Measurements from ENCODE around the gene WWP2.
A peak's percentile ranks its signal among the peaks of the same experiment; 100 is the strongest.
"Not testable (repeated sequence)": the region's sequence is repeated elsewhere in the genome, so short reads cannot be mapped to it uniquely, and the experiment has no call there.

Gene WWP2

DNA sequence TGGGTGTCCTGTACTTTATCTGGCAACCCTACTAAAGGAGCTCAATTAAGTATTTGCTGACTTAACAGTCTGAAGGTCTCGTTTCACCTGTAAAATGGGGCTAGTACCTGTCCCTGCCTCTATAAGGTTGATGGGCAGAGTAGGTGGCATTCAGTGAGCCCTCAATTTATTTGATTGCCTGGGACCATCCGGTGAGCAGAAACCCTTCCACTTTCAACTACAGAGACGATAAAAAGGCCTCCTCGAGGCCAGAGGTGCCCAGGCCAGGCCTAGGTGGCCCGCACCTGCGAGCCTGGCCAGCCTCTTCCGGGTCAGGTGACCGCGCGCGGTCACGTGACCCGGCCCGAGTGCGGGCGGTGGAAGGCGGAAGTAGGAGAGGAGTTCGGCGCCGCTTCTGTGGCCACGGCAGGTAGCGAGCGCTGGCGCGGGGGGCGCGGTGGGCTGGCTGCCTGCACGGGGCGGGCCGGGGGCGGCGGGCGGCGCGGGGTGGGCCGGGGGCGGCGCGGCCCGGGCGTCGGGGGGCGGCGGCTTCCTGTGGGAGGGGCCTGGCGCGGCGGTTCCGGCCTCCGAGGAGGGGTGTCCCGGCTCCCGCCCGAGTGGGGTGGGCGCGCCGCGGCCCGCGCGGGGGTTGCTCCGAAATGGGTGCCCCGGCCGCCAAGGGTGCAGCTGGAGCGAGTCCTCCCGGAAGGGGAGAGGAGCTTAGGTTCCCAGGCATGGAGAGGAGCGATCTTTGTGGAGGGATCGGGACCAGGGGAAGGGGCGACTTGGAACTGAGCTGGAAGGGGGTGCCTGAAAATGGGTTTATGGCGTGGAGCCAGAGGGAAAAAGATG is at the start of gene WWP2:
WWP2 (plus strand) TSS at position 350 of the 831 bp plus-strand sequence. CDS start 24,679 bp downstream, outside the sequence.
- peak; percentile 55 to 61 for DNase-seq (ENCODE audit: low read depth in 2 of 2)

DNA sequence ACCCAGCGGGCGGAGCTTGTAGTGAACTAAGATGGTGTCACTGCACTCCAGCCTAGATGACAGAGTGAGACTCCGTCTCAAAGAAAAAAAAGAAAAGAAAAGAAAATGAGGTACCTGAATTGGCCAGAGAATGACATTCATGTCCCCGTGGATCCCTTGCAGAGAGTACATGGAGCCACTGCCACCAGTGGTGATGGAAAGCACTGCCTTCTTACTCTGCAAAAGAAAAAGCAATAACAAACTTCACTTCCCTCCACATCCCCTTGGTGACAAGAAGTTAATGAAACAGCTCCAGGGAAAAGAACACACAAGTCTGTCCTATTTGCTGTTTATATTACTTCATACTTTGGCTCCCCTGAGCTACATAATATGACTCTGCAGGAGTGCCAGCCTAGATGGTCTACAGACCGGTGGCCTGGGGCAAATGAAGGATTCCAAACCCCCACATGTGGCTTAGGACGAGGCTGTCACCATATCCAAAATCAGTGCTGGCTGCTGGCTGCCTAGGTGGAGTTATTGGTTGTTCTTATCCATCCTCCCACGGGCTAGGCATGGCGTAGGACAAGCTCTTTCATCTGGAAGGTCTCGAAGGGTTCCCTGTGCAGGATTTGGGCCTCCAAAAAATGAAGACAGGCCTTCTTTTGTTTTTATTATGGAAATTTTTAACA is 49.1 kb upstream of the WWP2 start:
- DNase-seq (ENCODE audit: low read depth in 2 of 2): no peak

DNA sequence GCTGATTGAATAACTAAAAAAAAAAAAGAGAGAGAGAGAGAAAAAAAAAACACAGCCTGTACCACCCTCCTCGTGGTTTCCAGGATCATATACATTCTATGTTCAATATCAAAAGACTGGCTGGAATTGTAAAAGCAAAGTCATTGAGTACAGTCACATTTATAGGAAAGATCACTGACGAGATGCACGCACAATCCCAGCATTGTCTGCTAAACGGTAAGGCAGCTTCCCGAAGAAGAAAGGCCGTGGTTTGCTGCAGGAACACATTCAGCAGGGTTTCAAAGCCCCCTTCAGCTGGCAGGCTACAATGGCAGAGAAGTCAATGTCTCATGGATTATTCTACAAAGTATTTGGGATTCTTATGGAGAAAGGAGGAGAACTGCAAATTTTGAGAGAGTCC is 45.1 kb upstream of the WWP2 start:
- DNase-seq (ENCODE audit: low read depth in 2 of 2): no peak

DNA sequence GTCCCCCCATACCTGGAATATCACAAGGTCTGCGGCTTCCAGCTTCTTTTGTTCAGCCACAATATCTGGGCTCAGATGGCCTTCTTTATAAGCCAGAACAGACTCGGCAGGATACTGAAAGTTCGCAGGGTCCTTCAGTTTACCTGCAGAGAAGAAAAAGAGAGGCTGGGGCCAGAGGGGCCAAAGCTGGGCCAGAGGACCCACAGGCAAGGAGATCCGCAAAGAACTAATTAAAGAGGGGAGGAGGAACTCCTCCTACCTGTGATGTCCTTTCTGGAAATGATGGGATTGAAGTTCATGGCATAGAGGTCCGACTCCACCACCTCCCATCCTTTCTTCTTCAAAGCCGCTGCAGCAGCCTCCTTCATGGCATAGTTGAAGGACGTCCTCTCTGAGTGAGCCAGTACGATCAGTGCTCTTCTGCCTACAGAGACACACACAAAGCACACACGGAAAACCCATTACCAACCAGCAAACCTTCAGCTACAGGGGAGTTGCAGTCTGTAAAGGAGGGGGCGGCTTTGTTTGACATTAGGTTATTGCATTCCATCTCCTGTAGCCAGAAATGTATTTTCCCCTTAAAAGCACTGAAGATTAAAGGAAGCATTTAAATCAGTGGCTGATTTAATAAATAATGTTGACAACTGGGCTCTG is 43.9 kb upstream of the WWP2 start:
- DNase-seq (ENCODE audit: low read depth in 2 of 2): no peak

DNA sequence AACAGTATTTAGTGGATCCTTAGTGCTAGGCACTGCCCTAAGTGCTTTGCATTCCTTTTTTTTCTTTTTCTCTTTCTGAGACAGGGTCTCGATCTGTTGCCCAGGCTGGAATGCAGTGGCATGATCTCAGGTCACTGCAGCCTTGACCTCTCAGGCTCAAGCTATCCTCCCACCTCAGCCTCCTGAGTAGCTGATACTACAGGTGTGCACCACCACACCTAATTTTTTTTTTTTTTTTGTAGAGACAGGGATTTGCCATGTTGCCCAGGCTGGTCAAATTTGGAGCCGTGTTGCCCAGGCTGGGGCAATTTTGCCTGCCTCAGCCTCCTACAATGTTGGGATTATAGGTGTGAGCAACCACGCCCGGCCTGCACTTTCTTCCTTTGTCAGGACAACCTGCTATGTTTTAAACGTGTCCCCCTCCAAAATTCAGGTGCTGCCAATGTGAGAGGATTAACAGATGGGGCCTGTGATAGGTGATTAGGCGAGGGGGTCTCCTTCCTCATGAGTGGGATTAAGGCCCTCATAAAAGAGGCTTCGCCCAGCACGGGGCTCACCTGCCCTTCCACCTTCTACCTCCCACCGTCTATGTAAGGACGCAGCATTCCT is 41.2 kb upstream of the WWP2 start:
- DNase-seq (ENCODE audit: low read depth in 2 of 2): no peak

DNA sequence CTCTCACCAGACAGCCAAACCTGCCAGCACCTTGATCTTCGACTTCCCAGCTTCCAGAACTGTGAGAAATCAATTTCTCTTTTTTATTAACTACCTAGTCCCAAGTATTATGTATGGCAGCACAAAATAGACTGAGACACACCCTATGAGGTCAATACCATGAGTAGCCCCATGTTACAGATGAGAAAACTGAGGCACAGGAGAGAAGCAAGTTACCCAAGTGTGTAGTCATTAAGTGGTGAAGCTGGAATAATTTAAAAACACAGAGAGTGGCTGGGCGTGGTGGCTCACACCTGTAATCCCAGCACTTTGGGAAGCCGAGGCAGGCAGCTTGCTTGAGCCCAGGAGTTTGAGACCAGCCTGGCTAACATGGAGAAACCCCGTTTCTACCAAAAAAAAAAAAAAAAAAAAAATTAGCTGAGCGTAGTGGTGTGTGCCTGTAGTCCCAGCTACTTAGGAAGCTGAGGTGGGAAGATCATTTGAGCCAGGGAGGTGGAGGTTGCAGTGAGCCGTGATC is 40.6 kb upstream of the WWP2 start:
- no peak for DNase-seq (ENCODE audit: low read depth in 2 of 2)

DNA sequence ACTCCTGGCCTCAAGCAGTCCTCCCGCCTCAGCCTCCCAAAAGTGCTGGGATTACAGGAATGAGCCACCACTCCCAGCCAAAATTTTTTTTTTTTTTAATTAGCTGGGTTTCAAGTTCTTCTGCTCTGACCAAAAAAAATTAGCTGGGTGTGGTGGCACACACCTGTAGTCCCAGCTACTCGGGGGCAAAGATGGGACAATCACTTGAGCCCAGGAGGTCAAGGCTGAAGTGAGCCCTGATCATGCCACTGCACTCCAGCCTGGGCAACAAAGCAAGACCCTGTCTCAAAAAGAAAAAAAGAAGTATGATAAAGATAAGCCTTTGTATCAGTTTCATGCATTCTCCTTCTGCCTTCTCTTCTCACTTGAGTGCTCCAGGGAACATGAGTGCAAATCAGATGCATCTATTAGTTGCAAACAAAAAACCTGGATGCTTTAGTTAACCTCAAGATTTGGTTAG is 37.7 kb upstream of the WWP2 start:
- DNase-seq (ENCODE audit: low read depth in 2 of 2): no peak

DNA sequence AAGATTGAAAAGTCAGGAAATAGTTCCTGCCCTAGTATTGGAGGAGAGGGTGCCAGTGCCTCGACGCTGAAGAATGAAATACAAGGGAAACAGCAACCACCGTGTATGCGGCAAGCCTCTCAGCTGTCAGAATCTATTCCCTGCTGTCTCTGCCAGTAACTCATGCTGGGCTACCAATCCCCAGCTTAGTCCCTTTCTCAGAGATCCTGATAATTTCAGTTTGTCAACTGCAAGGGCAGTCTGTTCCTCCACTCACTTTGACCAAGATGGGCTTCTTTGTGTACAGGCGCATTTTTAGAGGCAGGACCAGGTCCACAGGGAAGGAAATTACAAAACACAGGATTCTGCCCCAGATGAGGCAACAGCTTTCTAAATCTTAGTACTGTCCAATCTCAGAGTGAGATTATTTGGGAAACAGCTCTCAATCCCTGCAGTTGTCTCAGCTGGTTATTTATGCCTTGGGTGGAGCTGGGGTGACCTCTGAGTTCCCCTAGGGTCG is 37.1 kb upstream of the WWP2 start:
- no peak for DNase-seq (ENCODE audit: low read depth in 2 of 2)

DNA sequence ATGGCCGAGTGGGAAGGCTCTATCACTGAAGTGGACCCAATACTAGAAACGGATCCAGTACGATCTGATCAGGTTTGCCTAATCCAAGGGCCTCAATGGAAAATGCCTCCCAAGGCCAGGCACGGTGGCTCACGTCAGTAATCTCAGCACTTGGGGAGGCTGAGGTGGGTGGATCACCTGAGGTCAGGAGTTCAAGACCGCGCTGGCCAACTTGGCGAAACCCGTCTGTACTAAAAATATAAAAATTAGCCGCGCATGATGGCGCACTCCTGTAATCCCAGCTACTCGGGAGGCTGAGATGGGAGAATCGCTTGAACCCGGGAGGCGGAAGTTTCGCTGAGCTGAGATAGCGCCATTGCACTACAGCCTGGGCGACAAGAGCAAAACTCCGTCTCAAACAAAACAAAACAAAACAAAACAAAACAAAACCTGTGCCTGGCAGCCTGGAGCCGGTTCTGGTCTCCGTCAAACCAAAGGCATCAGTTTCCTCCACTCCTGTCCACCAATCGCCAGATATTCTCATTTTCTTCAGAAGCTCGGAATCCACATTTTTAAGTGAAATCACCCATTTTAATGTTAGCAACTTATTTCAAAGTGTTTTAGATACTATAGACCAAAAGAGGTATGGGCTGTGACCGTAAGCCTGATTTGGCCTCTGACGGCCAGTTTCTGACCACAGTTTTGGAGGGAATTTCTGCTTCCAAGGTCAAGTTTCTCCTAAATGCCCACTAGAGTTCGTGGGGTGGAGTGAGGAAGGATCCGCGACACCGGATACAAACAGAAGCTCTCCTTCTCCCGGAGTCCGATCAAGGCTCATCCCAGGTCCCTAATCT is 36.4 kb upstream of the WWP2 start:
- no peak for DNase-seq (ENCODE audit: low read depth in 2 of 2)

DNA sequence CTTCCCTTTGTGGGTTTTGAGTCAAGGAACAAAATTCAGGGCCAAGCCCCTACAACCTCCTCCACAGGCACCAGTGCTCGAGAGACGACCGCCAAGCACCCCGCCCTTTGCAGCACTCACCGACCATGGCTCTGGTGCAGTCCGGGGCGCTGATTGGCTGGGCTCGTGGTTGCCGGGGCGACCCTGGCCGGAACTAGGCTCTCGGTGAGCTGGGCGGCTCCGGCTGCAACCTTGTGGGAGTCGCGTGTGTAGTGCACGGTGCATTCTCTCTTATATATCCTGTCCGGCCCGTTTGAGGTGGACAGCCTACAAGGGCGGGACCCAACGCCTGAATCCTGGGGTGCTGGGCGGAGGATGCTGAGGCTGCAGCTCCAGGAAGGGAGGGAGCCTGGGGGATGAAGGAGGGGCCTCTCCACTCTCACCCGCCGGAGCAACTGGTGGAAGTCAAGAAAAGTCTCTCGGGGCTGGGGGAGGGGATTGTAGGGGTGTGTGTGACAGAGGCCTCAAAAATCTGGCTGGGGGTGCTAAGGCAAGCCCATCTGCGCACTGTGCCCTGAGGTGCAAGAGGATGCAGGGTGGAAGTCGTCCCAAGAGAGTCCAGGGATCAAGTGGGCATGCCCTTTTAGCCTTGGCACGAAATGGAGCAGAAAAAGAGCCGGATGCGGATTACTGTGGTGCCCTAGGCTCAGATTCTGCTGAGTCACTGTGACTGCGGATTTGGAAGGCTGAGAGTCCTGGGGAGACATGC is 35.6 kb upstream of the WWP2 start, which contains the start of gene NQO1:
NQO1 (minus strand) TSS at position 248 of the 748 bp plus-strand sequence; CDS start at position 127, 121 bp downstream.
- peak; percentile 79 to 87 for DNase-seq (ENCODE audit: low read depth in 2 of 2)

DNA sequence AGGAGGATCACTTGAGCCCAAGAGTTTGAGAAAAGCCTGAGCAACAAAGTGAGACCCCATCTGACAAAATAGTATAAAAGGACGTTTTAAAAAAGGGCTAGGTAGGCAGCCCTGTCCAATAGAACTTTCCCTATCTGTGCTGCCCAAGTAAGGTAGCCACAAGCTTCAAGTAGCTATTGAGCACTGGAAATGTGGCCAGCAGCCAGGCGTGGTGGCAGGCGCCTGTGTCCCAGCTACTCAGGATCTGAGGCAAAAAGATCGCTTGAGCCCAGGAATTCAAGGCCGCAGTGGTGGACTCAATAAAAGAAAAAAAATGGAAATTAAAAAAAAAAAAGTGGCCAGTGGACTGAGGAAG is 34.2 kb upstream of the WWP2 start:
- DNase-seq (ENCODE audit: low read depth in 2 of 2): no peak

DNA sequence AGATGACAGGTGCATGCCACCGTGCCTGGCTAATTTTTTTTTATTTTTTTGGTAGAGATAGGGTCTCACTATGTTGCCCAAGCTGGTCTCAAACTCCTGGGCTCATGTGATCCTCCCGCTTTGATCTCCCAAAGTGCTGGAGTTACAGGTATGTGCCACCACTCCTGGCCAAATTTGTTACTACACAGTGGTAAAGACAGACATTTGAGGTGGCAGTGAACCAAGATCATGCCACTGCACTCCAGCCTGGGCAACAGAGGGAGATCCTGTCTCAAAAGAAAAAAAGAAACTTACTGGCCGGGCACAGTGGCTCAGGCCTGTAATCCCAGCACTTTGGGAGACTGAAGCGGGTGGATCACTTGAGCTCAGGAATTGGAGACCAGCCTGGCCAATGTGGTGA is 33.1 kb upstream of the WWP2 start:
- not testable (repeated sequence) for DNase-seq (ENCODE audit: low read depth in 2 of 2)

DNA sequence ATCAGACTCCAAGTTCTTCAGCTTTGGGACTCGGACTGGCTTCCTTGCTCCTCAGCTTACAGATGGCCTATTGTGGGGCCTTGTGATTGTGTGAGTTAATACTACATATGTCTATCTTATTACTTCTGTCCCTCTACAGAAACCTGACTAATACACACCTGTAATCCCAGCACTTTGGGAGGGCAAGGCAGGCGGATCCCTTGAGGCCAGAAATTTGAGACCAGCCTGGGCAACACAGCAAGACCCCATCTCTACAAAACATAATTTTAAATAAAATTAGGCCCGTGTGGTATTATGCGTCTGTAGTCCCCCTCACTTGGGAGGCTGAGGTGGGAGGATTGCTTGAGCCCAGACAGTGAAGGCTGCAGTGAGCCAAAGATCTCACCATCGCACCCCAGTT is 30.9 kb upstream of the WWP2 start:
- not testable (repeated sequence) for DNase-seq (ENCODE audit: low read depth in 2 of 2)

DNA sequence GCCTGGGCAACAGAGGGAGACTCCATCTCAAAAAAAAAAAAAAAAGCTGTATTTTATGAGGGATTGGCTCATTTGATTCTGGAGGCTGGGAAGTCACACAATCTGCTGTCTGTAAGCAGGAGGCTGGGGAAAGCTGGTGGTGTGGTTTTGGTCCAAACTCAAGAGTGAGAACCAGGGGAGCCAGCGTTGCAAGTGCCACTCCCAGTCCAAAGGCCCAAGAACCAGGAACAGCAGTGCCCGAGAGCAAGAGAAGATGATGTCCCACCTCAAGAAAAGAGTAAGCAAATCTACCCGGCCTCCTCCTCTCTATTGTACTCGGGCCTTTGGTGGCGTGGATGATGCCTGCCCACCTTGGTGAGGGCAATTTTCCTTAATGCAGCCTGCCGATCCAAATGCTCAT is 30.0 kb upstream of the WWP2 start:
- DNase-seq (ENCODE audit: low read depth in 2 of 2): no peak

DNA sequence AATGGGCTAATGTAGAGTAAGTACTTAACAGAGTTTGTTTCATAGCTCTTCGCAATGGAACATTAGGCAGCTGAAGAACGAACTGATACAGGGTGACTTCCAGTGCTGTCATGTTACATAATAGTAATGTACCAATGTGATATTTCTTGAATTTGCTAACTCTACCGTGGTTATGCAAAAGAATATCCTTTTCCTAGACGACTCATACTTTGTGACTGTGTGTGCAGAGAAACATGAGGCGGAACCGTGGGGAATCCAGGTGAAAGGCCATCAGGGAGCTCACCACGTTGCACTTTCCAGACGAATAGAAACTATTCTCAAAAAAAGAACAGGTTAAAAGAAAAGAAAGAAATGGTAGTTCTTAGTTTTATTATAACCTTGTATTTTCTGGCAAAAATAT is 20.6 kb upstream of the WWP2 start:
- DNase-seq (ENCODE audit: low read depth in 2 of 2): no peak

DNA sequence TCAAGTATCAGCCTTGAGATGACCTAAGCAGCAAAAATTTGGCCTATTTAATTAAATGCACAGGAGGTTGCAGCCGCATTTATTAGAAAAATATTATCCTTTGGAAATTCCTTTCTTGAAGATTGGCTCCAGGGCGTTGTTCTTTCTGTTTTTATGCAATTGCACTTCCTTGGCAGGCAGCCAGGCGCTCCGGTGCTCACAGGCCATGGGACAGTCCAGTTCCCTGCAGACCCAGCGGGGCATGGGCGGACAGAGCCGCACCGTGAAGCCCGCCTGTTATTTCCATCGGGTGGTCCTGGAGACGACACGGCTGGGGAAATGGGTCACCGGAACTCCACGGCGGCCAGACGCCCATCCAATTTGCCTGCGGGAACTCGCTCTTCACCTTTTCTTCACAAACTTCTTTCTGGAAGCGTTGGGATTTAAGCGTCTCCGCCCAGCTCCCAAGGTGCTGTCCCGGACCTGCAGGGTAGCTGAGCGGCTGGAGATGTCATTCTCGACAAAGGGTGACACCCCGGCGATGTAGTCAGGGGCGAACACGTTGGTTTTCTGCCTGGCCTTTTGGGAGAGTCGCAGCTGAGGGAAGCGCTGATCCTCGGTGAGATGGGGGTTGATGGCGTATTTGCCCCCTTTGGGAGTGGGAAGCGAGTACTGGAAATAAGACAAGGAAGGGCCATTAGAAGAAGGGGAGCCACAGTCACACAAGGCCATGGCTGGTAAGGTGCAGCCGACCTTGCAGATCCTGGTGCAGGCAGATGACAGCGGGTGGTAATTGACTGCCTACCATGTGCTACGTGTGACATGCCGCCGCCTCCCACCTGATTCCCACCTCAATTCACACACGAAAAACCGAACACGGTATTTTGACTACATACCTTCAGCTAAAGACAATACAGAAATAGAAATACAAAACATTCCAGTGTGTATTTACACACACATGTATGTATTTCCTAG is 19.9 kb upstream of the WWP2 start:
- no peak for DNase-seq (ENCODE audit: low read depth in 2 of 2)

DNA sequence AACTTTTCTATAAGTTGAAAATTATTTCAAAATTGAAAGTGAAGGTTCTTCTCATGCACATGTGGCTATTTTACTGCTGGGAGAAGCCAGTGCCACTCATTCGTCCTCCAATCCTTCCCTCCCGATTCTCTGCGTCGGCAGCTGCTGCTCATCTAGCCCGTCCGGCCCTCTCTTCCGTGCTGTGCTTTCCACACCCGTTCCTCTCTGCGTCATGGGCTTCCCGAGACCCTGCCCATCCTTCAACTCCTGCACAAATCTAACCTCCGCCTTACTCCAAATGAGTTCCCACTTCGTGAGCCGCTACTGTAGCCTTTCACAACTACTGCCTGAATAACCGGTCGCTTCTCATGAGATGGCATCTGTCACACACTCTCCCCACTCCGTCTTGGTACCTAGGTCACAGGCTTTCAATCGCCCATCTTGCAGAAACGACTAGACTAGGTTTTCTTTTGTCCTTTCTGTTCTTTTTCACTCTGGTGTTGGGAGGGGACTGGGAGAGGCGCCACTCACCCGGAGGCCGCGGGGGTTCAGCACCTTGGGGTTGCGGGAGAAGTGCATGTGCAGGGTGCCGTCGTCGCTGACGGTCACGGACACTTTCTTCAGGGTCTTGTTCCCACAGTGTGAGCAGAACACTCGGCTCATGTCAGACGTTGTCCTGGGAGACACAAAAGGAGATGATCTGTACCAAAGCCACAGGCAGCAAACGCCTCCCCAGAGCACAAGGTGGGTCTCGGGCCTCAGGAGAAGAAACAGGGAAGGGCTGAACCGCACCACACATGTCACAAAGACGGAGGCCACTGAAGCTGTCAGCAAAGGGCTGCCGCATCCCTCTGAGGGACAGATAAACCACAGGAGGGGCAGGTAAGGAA is 17.5 kb upstream of the WWP2 start:
- DNase-seq (ENCODE audit: low read depth in 2 of 2): no peak

DNA sequence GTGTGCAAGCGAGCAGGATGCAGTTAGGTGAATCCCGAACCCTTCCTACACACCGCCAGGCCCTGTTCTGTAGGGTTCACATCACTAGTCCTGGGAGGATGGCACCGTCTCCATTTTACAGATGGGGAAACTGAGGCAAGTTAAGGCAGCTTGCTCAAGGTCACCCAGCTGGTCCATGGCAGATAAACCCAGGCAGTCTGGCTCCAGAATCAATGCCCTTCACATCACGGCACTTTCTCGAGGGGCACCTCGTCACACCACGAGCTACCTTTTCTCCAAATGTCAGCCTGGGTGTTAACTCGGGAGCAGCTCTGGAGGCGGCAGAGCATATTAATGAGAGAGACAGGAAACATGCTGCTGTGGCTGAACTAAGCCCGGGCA is 16.9 kb upstream of the WWP2 start:
- DNase-seq (ENCODE audit: low read depth in 2 of 2): no peak
